ENCODE data around the gene SLC49A3. TPM values are rescaled to one million over a fixed set of nuclear protein-coding genes. Genes with fewer than 3 reads are reported as not detected.
"Not testable (repeated sequence)": the region's sequence is repeated elsewhere in the genome, so short reads cannot be mapped to it uniquely, and the experiment has no call there.

The SLC49A3 gene
- total RNA-seq, 4 donors from 2014 or later: 5.9 to 18.0 (median 14.3) TPM

DNA sequence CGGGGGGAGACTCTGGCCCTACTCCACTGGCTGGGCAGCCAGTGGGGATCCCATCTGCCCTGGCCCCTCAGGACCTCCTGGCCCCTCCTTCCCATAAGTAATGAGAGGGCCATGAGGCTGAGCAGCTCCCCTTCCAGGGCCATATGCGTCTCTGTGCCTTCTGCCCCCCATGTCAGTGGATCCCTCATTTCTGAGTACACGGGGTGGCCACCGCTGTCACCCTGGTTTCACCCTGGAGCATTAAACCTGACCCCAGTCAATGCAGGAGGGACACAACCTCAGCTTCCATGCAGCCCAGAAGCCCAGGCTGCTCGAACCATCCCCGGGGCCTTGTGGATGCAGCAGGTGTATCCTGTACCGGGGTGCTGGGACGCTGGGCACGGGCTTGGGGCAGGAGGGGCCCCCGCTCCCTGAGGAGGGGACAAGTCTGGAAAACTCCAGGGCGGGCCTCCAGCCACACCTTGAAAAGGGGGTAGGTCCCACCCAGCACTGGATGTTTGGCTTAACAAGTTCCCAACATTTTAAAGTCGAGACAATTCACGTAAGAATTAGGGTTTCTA lies 39.1 kb downstream of the SLC49A3 start:
- peaks cover 0 to 47% of the 10 kb centered on the region in 2 donors for H3K27me3 ChIP-seq

DNA sequence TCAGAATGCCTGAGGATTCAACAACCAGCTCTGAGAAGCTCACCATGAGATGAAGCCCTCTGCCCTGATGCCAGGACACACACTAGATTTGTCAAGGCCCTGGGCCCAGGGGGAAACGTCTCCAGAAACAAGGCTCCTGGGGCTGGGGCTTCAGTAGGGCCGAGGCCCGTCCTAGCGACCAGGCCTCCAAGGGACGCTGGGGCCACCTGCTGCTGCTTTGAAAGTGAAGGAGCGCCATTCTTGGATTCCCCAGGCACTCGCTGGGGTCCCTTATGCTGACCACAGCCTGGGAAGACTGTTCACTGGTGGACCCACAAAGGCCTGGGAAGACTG lies 39.7 kb downstream of the SLC49A3 start:
- DNase-seq (ENCODE audit: low spot score in 2 of 2): no peak
- WGBS, 2 donors: 88 to 92% methylated on average over 5 to 7 of the region's 7 CpGs
- H3K27ac ChIP-seq: no peak overlapping the region
- no peaks in the 10 kb centered on the region for H3K4me1 ChIP-seq
- no peak overlapping the region for H3K4me3 ChIP-seq
- H3K9me3 ChIP-seq: peaks cover 0 to 3% (median 0%) of the 10 kb centered on the region in 4 donors
- H3K36me3 ChIP-seq: no peaks in the 10 kb centered on the region
- peaks cover 0 to 44% of the 10 kb centered on the region in 2 donors for H3K27me3 ChIP-seq
- TF ChIP-seq, protein P1, sequence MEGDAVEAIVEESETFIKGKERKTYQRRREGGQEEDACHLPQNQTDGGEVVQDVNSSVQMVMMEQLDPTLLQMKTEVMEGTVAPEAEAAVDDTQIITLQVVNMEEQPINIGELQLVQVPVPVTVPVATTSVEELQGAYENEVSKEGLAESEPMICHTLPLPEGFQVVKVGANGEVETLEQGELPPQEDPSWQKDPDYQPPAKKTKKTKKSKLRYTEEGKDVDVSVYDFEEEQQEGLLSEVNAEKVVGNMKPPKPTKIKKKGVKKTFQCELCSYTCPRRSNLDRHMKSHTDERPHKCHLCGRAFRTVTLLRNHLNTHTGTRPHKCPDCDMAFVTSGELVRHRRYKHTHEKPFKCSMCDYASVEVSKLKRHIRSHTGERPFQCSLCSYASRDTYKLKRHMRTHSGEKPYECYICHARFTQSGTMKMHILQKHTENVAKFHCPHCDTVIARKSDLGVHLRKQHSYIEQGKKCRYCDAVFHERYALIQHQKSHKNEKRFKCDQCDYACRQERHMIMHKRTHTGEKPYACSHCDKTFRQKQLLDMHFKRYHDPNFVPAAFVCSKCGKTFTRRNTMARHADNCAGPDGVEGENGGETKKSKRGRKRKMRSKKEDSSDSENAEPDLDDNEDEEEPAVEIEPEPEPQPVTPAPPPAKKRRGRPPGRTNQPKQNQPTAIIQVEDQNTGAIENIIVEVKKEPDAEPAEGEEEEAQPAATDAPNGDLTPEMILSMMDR (IDR thresholded peaks at IDR 0.05): no peak
- no peak for TF ChIP-seq POLR2A (IDR thresholded peaks at IDR 0.05)
- TF ChIP-seq EP300 (IDR thresholded peaks at IDR 0.05): no peak

More for the DNA sequence above, 39.1 kb downstream of the SLC49A3 start:
- Histone ChIP-seq H3K27ac (no peak overlapping the region), H3K36me3 (no peaks in the 10 kb centered on the region), H3K9me3 (no peaks in the 10 kb centered on the region), H3K4me3 (no peak overlapping the region), H3K4me1 (no peaks in the 10 kb centered on the region)
- no peak for DNase-seq (ENCODE audit: low spot score in 2 of 2)
- WGBS, 2 donors: 87 to 95% methylated on average over 12 of the region's 13 CpGs
- TF ChIP-seq EP300 (IDR thresholded peaks at IDR 0.05) (no peak), POLR2A (IDR thresholded peaks at IDR 0.05) (no peak)
- TF ChIP-seq, protein P1 (IDR thresholded peaks at IDR 0.05): no peak

DNA sequence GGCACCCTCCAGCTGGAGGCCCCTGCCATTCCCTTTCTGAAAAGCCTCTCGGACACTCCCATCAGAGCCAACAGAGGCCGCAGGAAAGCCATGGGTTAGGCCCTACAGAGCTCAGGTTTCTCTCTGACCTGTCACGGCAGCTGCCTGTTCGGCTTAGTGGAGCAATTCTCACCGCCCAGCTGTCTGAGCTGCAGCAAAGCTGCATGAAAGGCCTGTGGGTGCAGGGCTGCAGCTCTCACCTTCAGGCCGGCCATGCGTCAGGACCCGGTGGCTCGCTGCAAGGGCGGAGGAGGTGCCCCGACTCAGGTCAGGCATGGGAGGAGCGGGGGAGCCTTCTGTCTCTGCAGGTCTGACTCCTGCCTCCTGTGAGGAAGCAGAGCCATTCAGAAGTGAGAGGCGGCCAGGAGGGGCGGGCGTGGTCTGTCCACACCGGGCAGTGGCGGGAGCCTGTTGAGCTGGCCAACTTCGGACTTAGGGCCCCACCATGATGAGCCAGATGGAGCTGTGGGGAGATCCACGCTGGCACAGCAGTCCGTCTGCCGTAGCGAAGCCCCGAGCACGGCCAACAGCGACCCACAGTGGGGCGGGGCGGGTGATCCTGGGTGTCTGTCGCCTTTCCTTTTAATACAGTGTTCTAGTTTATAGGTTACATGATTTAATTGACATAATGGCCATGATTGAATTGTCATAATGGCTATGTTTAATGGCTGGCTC lies 40.2 kb downstream of the SLC49A3 start:
- 72 to 83% methylated on average over 18 to 27 of the region's 28 CpGs for WGBS, 2 donors
- DNase-seq (ENCODE audit: low spot score in 2 of 2): no peak
- TF ChIP-seq POLR2A (IDR thresholded peaks at IDR 0.05) (no peak), EP300 (IDR thresholded peaks at IDR 0.05) (no peak)
- TF ChIP-seq, protein P1 (IDR thresholded peaks at IDR 0.05): no peak

DNA sequence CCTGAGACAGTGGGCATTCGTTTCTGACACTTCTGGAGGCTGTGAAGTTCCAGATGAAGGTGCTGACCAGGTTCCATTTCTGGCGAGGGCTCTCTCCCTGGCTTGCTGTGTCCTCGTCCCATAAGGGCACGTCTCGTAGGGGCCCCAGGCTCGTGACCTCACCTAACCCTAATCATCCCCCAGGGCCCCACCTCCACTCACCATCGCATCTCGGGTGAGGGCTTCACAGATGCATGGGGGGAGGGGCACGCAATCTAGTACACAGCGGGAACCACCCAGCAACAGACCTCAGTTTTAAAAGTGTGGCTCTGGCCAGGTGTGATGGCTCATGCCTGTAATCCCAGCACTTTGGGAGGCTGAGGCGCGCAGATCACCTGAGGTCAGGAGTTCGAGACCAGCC lies 41.5 kb downstream of the SLC49A3 start:
- 53 to 65% methylated on average over 13 of the region's 13 CpGs for WGBS, 2 donors
- H3K4me1 ChIP-seq: no peaks in the 10 kb centered on the region
- H3K9me3 ChIP-seq: peaks cover 0 to 17% (median 0%) of the 10 kb centered on the region in 4 donors
- H3K4me3 ChIP-seq: no peak overlapping the region
- TF ChIP-seq, protein P1 (IDR thresholded peaks at IDR 0.05): no peak
- TF ChIP-seq POLR2A (IDR thresholded peaks at IDR 0.05) (no peak), EP300 (IDR thresholded peaks at IDR 0.05) (no peak)
- H3K27ac ChIP-seq: no peak overlapping the region
- H3K36me3 ChIP-seq: no peaks in the 10 kb centered on the region
- H3K27me3 ChIP-seq: peaks cover 0 to 37% of the 10 kb centered on the region in 2 donors
- DNase-seq (ENCODE audit: low spot score in 2 of 2): no peak

More for the DNA sequence above, 40.2 kb downstream of the SLC49A3 start:
- Histone ChIP-seq H3K9me3 (peaks cover 0 to 6% (median 0%) of the 10 kb centered on the region in 4 donors), H3K4me1 (no peaks in the 10 kb centered on the region), H3K4me3 (no peak overlapping the region), H3K27me3 (peaks cover 0 to 41% of the 10 kb centered on the region in 2 donors), H3K27ac (no peak overlapping the region), H3K36me3 (no peaks in the 10 kb centered on the region)

DNA sequence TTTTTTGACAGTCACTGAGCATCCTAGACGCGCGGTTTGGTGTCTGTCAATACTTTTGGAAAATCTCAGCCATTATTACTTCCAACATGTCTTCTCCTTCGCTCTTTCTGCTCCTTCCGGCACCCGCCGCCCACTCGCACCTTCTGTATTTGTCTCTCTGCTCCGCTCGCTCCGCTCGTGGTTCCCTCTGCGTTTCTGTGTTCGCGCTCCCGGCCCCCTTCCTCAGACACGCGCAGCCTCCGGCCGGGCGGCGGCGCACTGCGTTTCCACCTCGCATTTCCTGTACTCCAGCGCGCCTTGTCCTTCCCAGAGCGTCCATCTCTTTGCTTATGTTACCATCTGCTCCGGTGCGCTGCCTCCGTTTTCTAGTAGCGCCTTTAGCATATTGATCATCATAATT lies 42.5 kb downstream of the SLC49A3 start:
- no peak for DNase-seq (ENCODE audit: low spot score in 2 of 2)
- Histone ChIP-seq H3K27me3 (peaks cover 0 to 33% of the 10 kb centered on the region in 2 donors), H3K4me3 (no peak overlapping the region), H3K9me3 (peaks cover 0 to 27% (median 0%) of the 10 kb centered on the region in 4 donors), H3K36me3 (no peaks in the 10 kb centered on the region), H3K4me1 (no peaks in the 10 kb centered on the region), H3K27ac (no peak overlapping the region)
- TF ChIP-seq POLR2A (IDR thresholded peaks at IDR 0.05) (no peak), EP300 (IDR thresholded peaks at IDR 0.05) (no peak)
- TF ChIP-seq, protein P1 (IDR thresholded peaks at IDR 0.05): no peak
- WGBS, 2 donors: 74 to 85% methylated on average over 32 of the region's 32 CpGs

DNA sequence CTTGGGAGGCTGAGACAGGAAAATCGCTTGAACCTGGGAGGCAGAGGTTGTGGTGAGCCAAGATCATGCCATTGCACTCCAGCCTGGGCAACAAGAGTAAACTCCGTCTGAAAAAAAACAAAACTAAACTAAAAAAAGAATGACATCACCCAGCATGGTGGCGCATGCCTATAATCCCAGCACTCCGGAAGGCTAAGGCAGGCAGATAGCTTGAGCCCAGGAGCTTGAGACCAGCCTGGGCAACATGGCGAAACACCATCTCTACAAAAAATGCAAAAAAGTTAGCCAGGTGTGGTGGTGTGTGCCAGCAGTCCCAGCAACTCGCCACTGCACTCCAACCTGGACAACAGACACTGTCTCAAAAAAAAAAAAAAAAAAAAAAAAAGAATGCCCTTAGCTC lies 46.6 kb downstream of the SLC49A3 start:
- H3K27me3 ChIP-seq: not testable (repeated sequence)
- WGBS, 2 donors: 84 to 87% methylated on average over 6 of the region's 6 CpGs

More for the DNA sequence above, 46.6 kb downstream of the SLC49A3 start:
- H3K36me3 ChIP-seq; H3K4me1 ChIP-seq; H3K4me3 ChIP-seq; H3K27ac ChIP-seq; DNase-seq (ENCODE audit: low spot score in 2 of 2): not testable (repeated sequence)
- H3K9me3 ChIP-seq: peaks cover 0 to 29% (median 0%) of the 10 kb centered on the region in 4 donors

All from tibial nerve (tissue), 4 donors.